Ascending aorta (tissue), 2 donors: ENCODE measurements around the gene ARL15. TPM values are rescaled to one million over a fixed set of nuclear protein-coding genes. Genes with fewer than 3 reads are reported as not detected.

Experiments used
- DNase-seq, 2 donors: peaks; one replicate each; pipeline ENCODE4 v3.0.0-alpha.2; 2019; ENCODE audit warnings: low spot score in 2 of 2
- H3K27ac ChIP-seq, 2 donors: fragments of 200-600 bp; sonication (generic); one replicate each; pipeline ENCODE4 v1.5.1; 2016 to 2017; ENCODE audit warnings: mild to moderate bottlenecking in 1 of 2
- H3K27me3 ChIP-seq: fragments of 200-600 bp; sonication (generic); one replicate; pipeline ENCODE4 v1.5.1; 2017
- H3K36me3 ChIP-seq, 2 donors: fragments of 200-600 bp; sonication (generic); one replicate each; pipeline ENCODE4 v1.5.1; 2016
- H3K4me1 ChIP-seq, 2 donors: fragments of 200-600 bp; sonication (generic); one replicate each; pipeline ENCODE4 v1.5.1; 2016 to 2017; ENCODE audit warnings: mild to moderate bottlenecking in 1 of 2
- H3K4me3 ChIP-seq, 2 donors: fragments of 200-600 bp; sonication (generic); one replicate each; pipeline ENCODE4 v1.5.1; 2016 to 2017; ENCODE audit warnings: mild to moderate bottlenecking in 1 of 2
- H3K9me3 ChIP-seq, 2 donors: fragments of 200-600 bp; sonication (generic); one replicate each; pipeline ENCODE4 v1.5.1; 2016
- CTCF ChIP-seq, 3 experiments: fragments of 200-600 bp in 2 of 3; fragments of 450-650 bp in 1 of 3; sonication (generic) in 2 of 3; IDR thresholded peaks; one replicate each; pipeline ENCODE4 v1.5.1; 2016 to 2019; ENCODE audit warnings: antibody characterized with exemption in 3 of 3, mild to moderate bottlenecking in 1 of 3, moderate library complexity in 1 of 3
- intact Hi-C: fragments of 100-400 bp; cut with DNase I; formaldehyde crosslinking; loops from one replicate; pipeline ENCODE4 v1.15.1; 2023
- total RNA-seq: library from RNA; depleted of rRNA; stranded (reverse); fragments of >200 nt; gene quantifications from one replicate; pipeline ENCODE4 v1.1.0, GENCODE V29; 2016

Gene ARL15
- total RNA-seq, 1 donor from 2014 or later = 12.5 TPM

- Histone ChIP-seq H3K9me3 (no peaks in the 10 kb centered on the region), H3K27me3 (no peaks in the 10 kb centered on the region), H3K27ac (no peak overlapping the region), H3K4me3 (no peak overlapping the region), H3K4me1 (no peaks in the 10 kb centered on the region), H3K36me3 (no peaks in the 10 kb centered on the region)
- TF ChIP-seq CTCF (IDR thresholded peaks at IDR 0.05) = no peak
- no peak for DNase-seq
- intact Hi-C loops = no loop called here
Measured at GRCh38 chr5:53892224-53892623, 418.1 kb downstream of the ARL15 start.

GRCh38 chr5:53891159-53891558 is 419.2 kb downstream of the ARL15 start:
- intact Hi-C loops = no loop called here
- H3K36me3 ChIP-seq = no peaks in the 10 kb centered on the region
- DNase-seq = no peak
- no peaks in the 10 kb centered on the region for H3K4me1 ChIP-seq
- no peaks in the 10 kb centered on the region for H3K9me3 ChIP-seq
- no peaks in the 10 kb centered on the region for H3K27me3 ChIP-seq
- H3K4me3 ChIP-seq = no peak overlapping the region
- TF ChIP-seq CTCF (IDR thresholded peaks at IDR 0.05) = no peak
- no peak overlapping the region for H3K27ac ChIP-seq

- Histone ChIP-seq H3K27ac (no peak overlapping the region), H3K9me3 (no peaks in the 10 kb centered on the region), H3K4me3 (no peak overlapping the region), H3K27me3 (no peaks in the 10 kb centered on the region), H3K36me3 (no peaks in the 10 kb centered on the region), H3K4me1 (no peaks in the 10 kb centered on the region)
- intact Hi-C loops = no loop called here
- TF ChIP-seq CTCF (IDR thresholded peaks at IDR 0.05) = no peak
- DNase-seq = no peak
Measured at GRCh38 chr5:53890490-53890889, 419.9 kb downstream of the ARL15 start.

GRCh38 chr5:53884844-53885243 is 425.5 kb downstream of the ARL15 start:
- no peaks in the 10 kb centered on the region for H3K4me1 ChIP-seq
- no peak overlapping the region for H3K27ac ChIP-seq
- no peaks in the 10 kb centered on the region for H3K9me3 ChIP-seq
- H3K36me3 ChIP-seq = no peaks in the 10 kb centered on the region
- H3K4me3 ChIP-seq = no peak overlapping the region
- no peaks in the 10 kb centered on the region for H3K27me3 ChIP-seq
- intact Hi-C loops = no loop called here
- TF ChIP-seq CTCF (IDR thresholded peaks at IDR 0.05) = no peak
- DNase-seq = no peak

- Histone ChIP-seq H3K27ac (no peak overlapping the region), H3K27me3 (no peaks in the 10 kb centered on the region), H3K4me1 (no peaks in the 10 kb centered on the region), H3K9me3 (no peaks in the 10 kb centered on the region), H3K4me3 (no peak overlapping the region), H3K36me3 (no peaks in the 10 kb centered on the region)
- intact Hi-C loops = no loop called here
- no peak for DNase-seq
- TF ChIP-seq CTCF (IDR thresholded peaks at IDR 0.05) = no peak
Measured at GRCh38 chr5:53884417-53884816, 426.0 kb downstream of the ARL15 start.

- intact Hi-C loops = no loop called here
- Histone ChIP-seq H3K4me1 (no peaks in the 10 kb centered on the region), H3K27me3 (no peaks in the 10 kb centered on the region), H3K36me3 (no peaks in the 10 kb centered on the region), H3K27ac (no peak overlapping the region), H3K4me3 (no peak overlapping the region), H3K9me3 (no peaks in the 10 kb centered on the region)
- DNase-seq = no peak
- TF ChIP-seq CTCF (IDR thresholded peaks at IDR 0.05) = no peak
Measured at GRCh38 chr5:53882676-53883031, 427.7 kb downstream of the ARL15 start.
